NB4 (cell line): ENCODE measurements around the gene CD177.

Source experiments
- POLR2A ChIP-seq: IDR thresholded peaks from 2 replicates; pipeline ENCODE4 v1.6.1; 2011; ENCODE audit warnings: mild to moderate bottlenecking; ENCODE audit not compliant: insufficient read length; ENCODE audit errors: extremely low read depth
- TF ChIP-seq, protein P1 (sequence below): IDR thresholded peaks from one replicate; pipeline ENCODE4 v1.5.1; 2012; ENCODE audit warnings: low read depth, low read length

DNA sequence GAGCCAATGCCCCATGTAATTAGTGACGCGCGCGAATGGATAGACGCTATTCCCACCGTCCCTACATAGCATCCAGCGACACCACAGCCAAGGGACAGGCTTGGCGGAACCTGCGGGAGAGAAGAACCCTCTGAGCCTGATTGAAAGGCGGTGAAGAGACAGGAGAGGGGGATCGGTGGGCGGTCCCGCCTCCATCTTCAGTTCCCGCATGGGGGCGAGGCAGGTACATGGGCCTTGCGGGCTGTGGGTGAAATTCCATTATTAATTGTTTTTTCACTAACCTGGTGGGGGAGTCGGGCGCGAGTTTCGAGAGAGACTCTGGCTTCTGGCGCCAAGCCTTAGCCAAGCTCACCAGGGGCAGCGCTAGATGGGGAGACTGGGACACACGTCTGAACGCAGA lies 52.8 kb downstream of the CD177 start:
- TF ChIP-seq, protein P1, sequence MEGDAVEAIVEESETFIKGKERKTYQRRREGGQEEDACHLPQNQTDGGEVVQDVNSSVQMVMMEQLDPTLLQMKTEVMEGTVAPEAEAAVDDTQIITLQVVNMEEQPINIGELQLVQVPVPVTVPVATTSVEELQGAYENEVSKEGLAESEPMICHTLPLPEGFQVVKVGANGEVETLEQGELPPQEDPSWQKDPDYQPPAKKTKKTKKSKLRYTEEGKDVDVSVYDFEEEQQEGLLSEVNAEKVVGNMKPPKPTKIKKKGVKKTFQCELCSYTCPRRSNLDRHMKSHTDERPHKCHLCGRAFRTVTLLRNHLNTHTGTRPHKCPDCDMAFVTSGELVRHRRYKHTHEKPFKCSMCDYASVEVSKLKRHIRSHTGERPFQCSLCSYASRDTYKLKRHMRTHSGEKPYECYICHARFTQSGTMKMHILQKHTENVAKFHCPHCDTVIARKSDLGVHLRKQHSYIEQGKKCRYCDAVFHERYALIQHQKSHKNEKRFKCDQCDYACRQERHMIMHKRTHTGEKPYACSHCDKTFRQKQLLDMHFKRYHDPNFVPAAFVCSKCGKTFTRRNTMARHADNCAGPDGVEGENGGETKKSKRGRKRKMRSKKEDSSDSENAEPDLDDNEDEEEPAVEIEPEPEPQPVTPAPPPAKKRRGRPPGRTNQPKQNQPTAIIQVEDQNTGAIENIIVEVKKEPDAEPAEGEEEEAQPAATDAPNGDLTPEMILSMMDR = no peak
- no peak for TF ChIP-seq POLR2A
